Fibroblast of lung (primary cell): ENCODE data around the gene DNAH10. TPM values are rescaled to one million over a fixed set of nuclear protein-coding genes. Genes with fewer than 3 reads are reported as not detected.

Experiments
- DNase-seq, 2 donors: peaks; one replicate each; pipeline versions ENCODE4 v3.0.0 to v3.0.0-alpha.2; 2010; ENCODE audit warnings: low read depth in 2 of 2
- H2AFZ ChIP-seq: 2 replicates; pipeline ENCODE4 v1.5.1; 2012; ENCODE audit warnings: low read length, control low read depth, inconsistent platforms
- H3K27ac ChIP-seq: 2 replicates; pipeline ENCODE4 v1.5.1; 2011; ENCODE audit warnings: low read length, control low read depth; ENCODE audit not compliant: insufficient read depth
- H3K27me3 ChIP-seq: 2 replicates; pipeline ENCODE4 v1.5.1; 2011; ENCODE audit warnings: mild to moderate bottlenecking, low read length; ENCODE audit not compliant: control insufficient read depth, insufficient read depth
- H3K36me3 ChIP-seq: 2 replicates; pipeline ENCODE4 v1.5.1; 2011; ENCODE audit warnings: low read length; ENCODE audit not compliant: control insufficient read depth, insufficient read depth
- H3K4me1 ChIP-seq: 2 replicates; pipeline ENCODE4 v1.5.1; 2011; ENCODE audit warnings: low read length; ENCODE audit not compliant: control insufficient read depth, insufficient read depth; ENCODE audit errors: extremely low read depth
- H3K4me2 ChIP-seq: 2 replicates; pipeline ENCODE4 v1.5.1; 2011; ENCODE audit warnings: low read length, control low read depth; ENCODE audit not compliant: insufficient read depth; ENCODE audit errors: extremely low read depth
- H3K4me3 ChIP-seq, 4 experiments: fragments of 200-600 bp in 1 of 4; sonication (generic) in 1 of 4; replicated peaks in 1 of 4; 2 replicates each; pipeline ENCODE4 v1.5.1; 2011 to 2016; ENCODE audit warnings: low read length in 4 of 4, low read depth in 3 of 4, mild to moderate bottlenecking in 3 of 4, control low read depth in 2 of 4, inconsistent platforms in 1 of 4, mixed read lengths in 1 of 4; ENCODE audit not compliant: insufficient read depth in 1 of 4; ENCODE audit errors: control extremely low read depth in 1 of 4
- H3K79me2 ChIP-seq: 2 replicates; pipeline ENCODE4 v1.5.1; 2012; ENCODE audit warnings: mild to moderate bottlenecking, low read length, inconsistent platforms; ENCODE audit not compliant: control insufficient read depth, insufficient read depth
- H3K9ac ChIP-seq: 2 replicates; pipeline ENCODE4 v1.5.1; 2011; ENCODE audit warnings: mild to moderate bottlenecking, low read length, control low read depth; ENCODE audit not compliant: insufficient read depth
- H3K9me3 ChIP-seq: 2 replicates; pipeline ENCODE4 v1.5.1; 2012; ENCODE audit warnings: low read depth, low read length; ENCODE audit not compliant: control insufficient read depth, insufficient read depth
- H4K20me1 ChIP-seq: 2 replicates; pipeline ENCODE4 v1.5.1; 2011; ENCODE audit warnings: low read length; ENCODE audit not compliant: control insufficient read depth, insufficient read depth; ENCODE audit errors: extremely low read depth
- EZH2 ChIP-seq: IDR thresholded peaks from 2 replicates; pipeline ENCODE4 v1.5.1; 2012; ENCODE audit warnings: low read length, control low read depth, mild to moderate bottlenecking; ENCODE audit errors: missing control alignments
- polyA plus RNA-seq, 2 donors: library from polyadenylated mRNA; depleted of rRNA in 1 of 2; stranded (reverse) in 1 of 2; unstranded in 1 of 2; fragments of >200 nt; gene quantifications; 2 replicates each; pipeline ENCODE4 v1.2.1, GENCODE V29; 2011 to 2012; ENCODE audit warnings: missing spikeins in 1 of 2
- total RNA-seq: library from RNA; depleted of rRNA; stranded (reverse); fragments of >200 nt; gene quantifications from 2 replicates; pipeline ENCODE4 v1.2.1, GENCODE V29; 2014
- TF ChIP-seq, protein P1 (sequence below), 2 donors: IDR thresholded peaks in 1 of 2; conservative IDR thresholded peaks in 1 of 2; 1 replicate in 1 of 2; 2 replicates in 1 of 2; pipeline ENCODE4 v1.5.1; 2011 to 2012; ENCODE audit warnings: low read length in 2 of 2, control low read depth in 1 of 2, inconsistent platforms in 1 of 2, low read depth in 1 of 2, mild to moderate bottlenecking in 1 of 2

DNAH10 gene
- total and polyA plus RNA-seq, 2 donors (not counting 1 experiment from before 2014, with no cell fraction given), result 0.06 to 0.33 TPM

DNA sequence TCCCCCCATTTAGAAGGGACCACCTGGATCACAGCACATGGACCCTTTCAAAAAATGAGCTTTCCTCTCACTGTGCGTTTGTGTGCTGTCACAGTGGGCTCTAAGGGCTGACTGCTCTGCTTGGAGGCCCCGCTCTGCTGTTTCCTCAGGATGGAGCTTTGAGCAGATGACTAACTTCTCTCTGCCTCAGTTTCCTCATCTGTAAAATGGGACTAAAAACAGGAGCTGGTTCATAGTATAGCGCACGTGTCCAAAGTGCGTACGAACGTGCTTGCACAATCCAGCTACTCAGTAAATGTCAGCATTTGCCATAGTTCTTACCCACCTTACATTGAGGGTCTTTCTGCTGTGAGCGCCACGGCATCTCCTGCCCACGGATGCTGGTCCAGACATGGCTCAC is 12.7 kb upstream of the DNAH10 start:
- no peak for TF ChIP-seq EZH2
- TF ChIP-seq, protein P1, sequence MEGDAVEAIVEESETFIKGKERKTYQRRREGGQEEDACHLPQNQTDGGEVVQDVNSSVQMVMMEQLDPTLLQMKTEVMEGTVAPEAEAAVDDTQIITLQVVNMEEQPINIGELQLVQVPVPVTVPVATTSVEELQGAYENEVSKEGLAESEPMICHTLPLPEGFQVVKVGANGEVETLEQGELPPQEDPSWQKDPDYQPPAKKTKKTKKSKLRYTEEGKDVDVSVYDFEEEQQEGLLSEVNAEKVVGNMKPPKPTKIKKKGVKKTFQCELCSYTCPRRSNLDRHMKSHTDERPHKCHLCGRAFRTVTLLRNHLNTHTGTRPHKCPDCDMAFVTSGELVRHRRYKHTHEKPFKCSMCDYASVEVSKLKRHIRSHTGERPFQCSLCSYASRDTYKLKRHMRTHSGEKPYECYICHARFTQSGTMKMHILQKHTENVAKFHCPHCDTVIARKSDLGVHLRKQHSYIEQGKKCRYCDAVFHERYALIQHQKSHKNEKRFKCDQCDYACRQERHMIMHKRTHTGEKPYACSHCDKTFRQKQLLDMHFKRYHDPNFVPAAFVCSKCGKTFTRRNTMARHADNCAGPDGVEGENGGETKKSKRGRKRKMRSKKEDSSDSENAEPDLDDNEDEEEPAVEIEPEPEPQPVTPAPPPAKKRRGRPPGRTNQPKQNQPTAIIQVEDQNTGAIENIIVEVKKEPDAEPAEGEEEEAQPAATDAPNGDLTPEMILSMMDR (conservative IDR thresholded peaks at IDR 0.05 in 1 of 2, IDR thresholded peaks at IDR 0.05 in 1 of 2; ENCODE audit: low read depth in 1 of 2, low read length in 2 of 2), result no peak
- Histone ChIP-seq H3K27me3 (no peaks in the 10 kb centered on the region), H3K9me3 (no peaks in the 10 kb centered on the region), H3K4me3 (no peak overlapping the region), H3K4me2 (no peak overlapping the region), H3K27ac (no peak overlapping the region), H2AFZ (no peak overlapping the region), H3K4me1 (no peaks in the 10 kb centered on the region), H3K79me2 (no peaks in the 10 kb centered on the region), H3K9ac (no peak overlapping the region), H4K20me1 (no peaks in the 10 kb centered on the region), H3K36me3 (peaks cover 11% of the 10 kb centered on the region)
- DNase-seq, result no peak

DNA sequence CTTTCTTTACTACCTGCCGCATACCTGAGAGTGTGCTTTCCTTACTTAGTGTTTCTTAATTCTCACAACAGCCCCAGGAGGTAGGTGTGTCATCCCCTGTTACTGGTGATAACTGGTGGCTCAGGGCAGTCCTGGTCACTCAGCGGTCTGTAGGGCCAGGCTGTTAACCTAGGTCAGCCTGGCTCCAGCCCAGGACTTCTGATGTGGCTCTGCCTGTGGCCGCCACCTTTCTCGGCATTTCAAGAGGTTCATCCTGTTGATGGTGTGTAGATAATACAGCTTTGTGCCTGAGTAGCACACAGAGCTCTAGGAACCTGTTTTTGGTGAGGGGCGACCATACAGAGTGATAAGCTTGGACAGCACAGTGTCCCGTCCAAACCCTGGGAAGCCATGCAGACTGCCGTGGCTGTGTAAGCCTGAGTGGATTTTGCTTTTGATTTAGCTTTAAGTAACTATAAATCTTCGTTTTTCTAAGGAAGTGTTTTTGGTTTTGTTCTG is 11.9 kb upstream of the DNAH10 start:
- Histone ChIP-seq H3K4me3 (no peak overlapping the region), H3K9ac (no peak overlapping the region), H4K20me1 (no peaks in the 10 kb centered on the region), H3K79me2 (no peaks in the 10 kb centered on the region), H3K36me3 (peaks cover 7% of the 10 kb centered on the region), H3K27ac (no peak overlapping the region), H2AFZ (no peak overlapping the region), H3K9me3 (no peaks in the 10 kb centered on the region), H3K4me1 (no peaks in the 10 kb centered on the region), H3K27me3 (no peaks in the 10 kb centered on the region), H3K4me2 (no peak overlapping the region)
- DNase-seq, result no peak
- TF ChIP-seq, protein P1 (conservative IDR thresholded peaks at IDR 0.05 in 1 of 2, IDR thresholded peaks at IDR 0.05 in 1 of 2; ENCODE audit: low read depth in 1 of 2, low read length in 2 of 2), result no peak
- TF ChIP-seq EZH2, result no peak

DNA sequence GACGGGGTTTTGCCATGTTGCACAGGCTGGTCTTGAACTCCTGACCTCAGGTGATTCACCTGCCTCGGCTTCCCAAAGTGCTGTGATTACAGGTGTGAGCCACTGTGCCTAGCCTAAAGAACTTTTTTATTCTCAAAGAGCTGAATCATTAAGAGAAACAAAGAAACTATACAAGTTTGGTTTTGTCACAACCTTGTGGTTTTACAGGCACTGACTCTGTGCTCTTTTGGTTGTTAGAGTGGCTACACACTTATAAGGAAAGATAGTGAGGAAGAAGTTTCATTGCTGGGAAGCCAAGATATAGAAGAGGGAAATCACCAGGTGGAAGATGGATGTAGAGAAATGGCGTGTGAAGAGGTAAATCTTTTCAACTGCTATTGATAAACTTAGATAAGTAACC is 10.1 kb upstream of the DNAH10 start:
- Histone ChIP-seq H3K27me3 (no peaks in the 10 kb centered on the region), H3K27ac (no peak overlapping the region), H3K9me3 (no peaks in the 10 kb centered on the region), H3K79me2 (no peaks in the 10 kb centered on the region), H3K4me3 (no peak overlapping the region), H3K4me1 (no peaks in the 10 kb centered on the region), H2AFZ (no peak overlapping the region), H3K4me2 (no peak overlapping the region), H3K9ac (no peak overlapping the region), H3K36me3 (peaks cover 7% of the 10 kb centered on the region), H4K20me1 (no peaks in the 10 kb centered on the region)
- DNase-seq, result no peak
- no peak for TF ChIP-seq EZH2
- TF ChIP-seq, protein P1 (conservative IDR thresholded peaks at IDR 0.05 in 1 of 2, IDR thresholded peaks at IDR 0.05 in 1 of 2; ENCODE audit: low read depth in 1 of 2, low read length in 2 of 2), result no peak
